HG02759 (cell line): Measurements from ENCODE around the gene ABTB2.
A peak's percentile ranks its signal among the peaks of the same experiment; 100 is the strongest.

Source experiments
- ATAC-seq: cut with Tn5 transposase; IDR thresholded peaks from one replicate; pipeline ENCODE4 v1.9.1; 2021; ENCODE audit warnings: mild to moderate bottlenecking, moderate library complexity; ENCODE audit not compliant: unreplicated experiment

The ABTB2 gene

GRCh38 chr11:34296412-34296811 is 61.4 kb downstream of the ABTB2 start:
- no peak for ATAC-seq

- no peak for ATAC-seq
Measured at GRCh38 chr11:34292546-34292945, 65.3 kb downstream of the ABTB2 start.

- no peak for ATAC-seq
Measured at GRCh38 chr11:34292111-34292510, 65.7 kb downstream of the ABTB2 start.

GRCh38 chr11:34290926-34291325 is 66.9 kb downstream of the ABTB2 start:
- ATAC-seq, result no peak

- ATAC-seq, result no peak
Measured at GRCh38 chr11:34288492-34288891, 69.3 kb downstream of the ABTB2 start.

GRCh38 chr11:34284811-34285481 is 72.9 kb downstream of the ABTB2 start:
- no peak for ATAC-seq

GRCh38 chr11:34284156-34284555 is 73.7 kb downstream of the ABTB2 start:
- ATAC-seq, result no peak

GRCh38 chr11:34280945-34281872 is 76.6 kb downstream of the ABTB2 start:
- ATAC-seq, result no peak

GRCh38 chr11:34278693-34279297 is 79.0 kb downstream of the ABTB2 start:
- peak; percentile 82 for ATAC-seq

- ATAC-seq, result no peak
Measured at GRCh38 chr11:34278175-34278574, 79.6 kb downstream of the ABTB2 start.

- ATAC-seq, result no peak
Measured at GRCh38 chr11:34277171-34277570, 80.6 kb downstream of the ABTB2 start.

GRCh38 chr11:34276352-34276864 is 81.4 kb downstream of the ABTB2 start:
- ATAC-seq, result no peak

- ATAC-seq, result no peak
Measured at GRCh38 chr11:34275486-34275885, 82.3 kb downstream of the ABTB2 start.

GRCh38 chr11:34274712-34275398 is 83.0 kb downstream of the ABTB2 start:
- ATAC-seq, result no peak

GRCh38 chr11:34273099-34273498 is 84.7 kb downstream of the ABTB2 start:
- no peak for ATAC-seq

GRCh38 chr11:34271727-34272126 is 86.1 kb downstream of the ABTB2 start:
- no peak for ATAC-seq

GRCh38 chr11:34270711-34271110 is 87.1 kb downstream of the ABTB2 start:
- ATAC-seq, result no peak

- no peak for ATAC-seq
Measured at GRCh38 chr11:34269694-34270245, 88.0 kb downstream of the ABTB2 start.

GRCh38 chr11:34268906-34269430 is 88.8 kb downstream of the ABTB2 start:
- no peak for ATAC-seq

- no peak for ATAC-seq
Measured at GRCh38 chr11:34267417-34267816, 90.4 kb downstream of the ABTB2 start.
